Middle frontal gyrus (tissue), 1 donor: ENCODE measurements around the gene TOB1.
"Not testable (repeated sequence)": the region's sequence is repeated elsewhere in the genome, so short reads cannot be mapped to it uniquely, and the experiment has no call there.

Experiments
- DNase-seq: peaks from one replicate; pipeline ENCODE4 v3.0.0-alpha.2; 2015; ENCODE audit warnings: low spot score; ENCODE audit errors: extremely low spot score

Gene TOB1

GRCh38 chr17:50868602-50869001 is 2.4 kb upstream of the TOB1 start:
- DNase-seq = no peak

GRCh38 chr17:50868140-50868438 is 1.9 kb upstream of the TOB1 start:
- no peak for DNase-seq

GRCh38 chr17:50867363-50868139 is 1.4 kb upstream of the TOB1 start:
- peak; percentile 96 for DNase-seq

- DNase-seq = no peak
Measured at GRCh38 chr17:50866950-50867362, 802 bp upstream of the TOB1 start.

- DNase-seq = no peak
Measured at GRCh38 chr17:50865868-50866260, 290 bp downstream of the TOB1 start.

- DNase-seq = no peak
Measured at GRCh38 chr17:50865060-50865867, 890 bp downstream of the TOB1 start.

- no peak for DNase-seq
Measured at GRCh38 chr17:50864747-50865059, 1.5 kb downstream of the TOB1 start.

GRCh38 chr17:50863931-50864330 is 2.2 kb downstream of the TOB1 start:
- no peak for DNase-seq

GRCh38 chr17:50863221-50863843 is 2.8 kb downstream of the TOB1 start:
- DNase-seq = no peak

GRCh38 chr17:50861822-50862528 is 4.2 kb downstream of the TOB1 start:
- no peak for DNase-seq

- no peak for DNase-seq
Measured at GRCh38 chr17:50861334-50861676, 4.8 kb downstream of the TOB1 start.

GRCh38 chr17:50859727-50860126 is 6.4 kb downstream of the TOB1 start:
- DNase-seq = not testable (repeated sequence)

GRCh38 chr17:50858486-50859225 is 7.5 kb downstream of the TOB1 start:
- DNase-seq = no peak

- no peak for DNase-seq
Measured at GRCh38 chr17:50856431-50856830, 9.7 kb downstream of the TOB1 start.

GRCh38 chr17:50855708-50856330 is 10.3 kb downstream of the TOB1 start:
- DNase-seq = no peak

GRCh38 chr17:50853781-50854180 is 12.4 kb downstream of the TOB1 start:
- DNase-seq = no peak

GRCh38 chr17:50853015-50853615 is 13.0 kb downstream of the TOB1 start:
- no peak for DNase-seq

- DNase-seq = no peak
Measured at GRCh38 chr17:50850640-50851039, 15.5 kb downstream of the TOB1 start.

GRCh38 chr17:50848711-50849110 is 17.4 kb downstream of the TOB1 start:
- DNase-seq = no peak

- DNase-seq = no peak
Measured at GRCh38 chr17:50848039-50848438, 18.1 kb downstream of the TOB1 start.
